ENCODE data around the gene UBE2G1.

DNA sequence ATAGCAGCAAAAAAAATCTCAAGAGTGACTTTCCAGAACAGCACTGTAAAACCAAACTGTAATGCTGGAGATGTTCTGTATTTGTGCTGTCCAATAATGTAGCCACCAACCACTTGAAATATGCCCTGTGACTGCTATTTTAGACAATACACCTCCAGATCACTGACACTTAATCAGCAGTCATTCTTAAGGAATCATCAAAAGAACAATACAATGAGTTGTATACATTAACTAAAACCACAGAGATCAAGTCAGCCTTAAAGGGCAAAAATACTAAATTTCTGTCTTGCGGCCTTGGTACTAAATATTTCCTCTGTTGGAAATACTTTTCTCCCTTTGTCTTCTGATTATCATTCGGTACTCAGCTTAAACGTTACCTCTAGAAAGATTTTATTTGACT is 69.1 kb downstream of the UBE2G1 start:
- TF ChIP-seq CTCF (conservative IDR thresholded peaks at IDR 0.05) (no peak), ZFX (IDR thresholded peaks at IDR 0.05) (no peak)

All from C4-2B (cell line).